Measurements from ENCODE around the gene ITGA11.

ITGA11 gene

GRCh38 chr15:68305420-68305871 lies 126.5 kb downstream of the ITGA11 start:
- no peak overlapping the region for H3K27ac ChIP-seq (ENCODE audit: low read depth in 2 of 2, low read length in 2 of 2)
- no peaks in the 10 kb centered on the region for H3K9me3 ChIP-seq (ENCODE audit: control insufficient read depth in 2 of 2, low read length in 2 of 2)
- H3K4me3 ChIP-seq (ENCODE audit: low read length in 2 of 2): no peak overlapping the region
- no peak overlapping the region for H3K9ac ChIP-seq (ENCODE audit: low read depth in 1 of 2, low read length in 2 of 2)
- H3K36me3 ChIP-seq (ENCODE audit: control insufficient read depth in 2 of 2, insufficient read depth in 2 of 2, low read length in 2 of 2): no peaks in the 10 kb centered on the region
- H3K27me3 ChIP-seq (ENCODE audit: control insufficient read depth in 2 of 2, insufficient read depth in 2 of 2, low read length in 2 of 2): no peaks in the 10 kb centered on the region
- H3K4me1 ChIP-seq (ENCODE audit: control insufficient read depth in 2 of 2, insufficient read depth in 2 of 2, low read length in 2 of 2): peaks cover 8 to 9% of the 10 kb centered on the region in 2 donors

DNA sequence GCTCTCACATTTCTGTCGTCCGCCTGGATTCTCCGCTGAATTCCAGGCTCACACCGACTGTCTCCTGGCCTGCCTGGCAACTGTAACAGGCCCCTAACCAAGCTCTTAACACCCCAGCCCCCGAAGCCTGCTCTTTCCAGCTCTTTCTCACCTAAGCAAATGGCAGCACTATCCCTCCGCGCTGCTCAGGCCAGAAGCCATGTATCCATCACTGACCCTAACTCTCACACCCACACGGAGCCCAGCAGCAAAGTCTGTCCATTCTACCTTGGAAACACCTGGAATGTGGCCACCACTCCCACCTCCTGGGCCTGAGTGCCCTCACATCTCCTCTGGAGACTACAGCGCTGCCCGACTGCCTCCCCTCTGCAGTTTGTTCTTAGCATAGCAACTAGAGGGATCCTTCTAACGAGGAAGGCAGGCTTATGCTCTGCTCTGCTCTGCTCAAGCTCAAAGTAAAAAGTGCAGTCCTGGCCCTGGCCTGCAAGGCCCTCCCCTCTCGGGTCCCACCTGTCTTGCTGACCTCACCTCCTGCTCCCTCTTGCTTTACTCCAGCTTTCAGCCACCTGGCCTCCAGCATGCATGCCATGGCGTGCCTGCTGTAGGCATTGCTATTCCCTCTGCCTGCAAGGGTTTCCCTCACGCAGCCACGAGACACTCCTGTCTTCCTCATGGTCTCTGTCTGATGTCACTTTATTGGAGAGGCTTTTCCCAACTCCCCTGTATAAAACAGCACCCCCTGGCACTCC lies 127.2 kb downstream of the ITGA11 start:
- Histone ChIP-seq H3K4me1 (ENCODE audit: control insufficient read depth in 2 of 2, insufficient read depth in 2 of 2, low read length in 2 of 2) (peaks cover 13 to 15% of the 10 kb centered on the region in 2 donors), H3K27me3 (ENCODE audit: control insufficient read depth in 2 of 2, insufficient read depth in 2 of 2, low read length in 2 of 2) (no peaks in the 10 kb centered on the region), H3K27ac (ENCODE audit: low read depth in 2 of 2, low read length in 2 of 2) (no peak overlapping the region), H3K36me3 (ENCODE audit: control insufficient read depth in 2 of 2, insufficient read depth in 2 of 2, low read length in 2 of 2) (no peaks in the 10 kb centered on the region), H3K4me3 (ENCODE audit: low read length in 2 of 2) (no peak overlapping the region), H3K9me3 (ENCODE audit: control insufficient read depth in 2 of 2, low read length in 2 of 2) (no peaks in the 10 kb centered on the region), H3K9ac (ENCODE audit: low read depth in 1 of 2, low read length in 2 of 2) (no peak overlapping the region)

DNA sequence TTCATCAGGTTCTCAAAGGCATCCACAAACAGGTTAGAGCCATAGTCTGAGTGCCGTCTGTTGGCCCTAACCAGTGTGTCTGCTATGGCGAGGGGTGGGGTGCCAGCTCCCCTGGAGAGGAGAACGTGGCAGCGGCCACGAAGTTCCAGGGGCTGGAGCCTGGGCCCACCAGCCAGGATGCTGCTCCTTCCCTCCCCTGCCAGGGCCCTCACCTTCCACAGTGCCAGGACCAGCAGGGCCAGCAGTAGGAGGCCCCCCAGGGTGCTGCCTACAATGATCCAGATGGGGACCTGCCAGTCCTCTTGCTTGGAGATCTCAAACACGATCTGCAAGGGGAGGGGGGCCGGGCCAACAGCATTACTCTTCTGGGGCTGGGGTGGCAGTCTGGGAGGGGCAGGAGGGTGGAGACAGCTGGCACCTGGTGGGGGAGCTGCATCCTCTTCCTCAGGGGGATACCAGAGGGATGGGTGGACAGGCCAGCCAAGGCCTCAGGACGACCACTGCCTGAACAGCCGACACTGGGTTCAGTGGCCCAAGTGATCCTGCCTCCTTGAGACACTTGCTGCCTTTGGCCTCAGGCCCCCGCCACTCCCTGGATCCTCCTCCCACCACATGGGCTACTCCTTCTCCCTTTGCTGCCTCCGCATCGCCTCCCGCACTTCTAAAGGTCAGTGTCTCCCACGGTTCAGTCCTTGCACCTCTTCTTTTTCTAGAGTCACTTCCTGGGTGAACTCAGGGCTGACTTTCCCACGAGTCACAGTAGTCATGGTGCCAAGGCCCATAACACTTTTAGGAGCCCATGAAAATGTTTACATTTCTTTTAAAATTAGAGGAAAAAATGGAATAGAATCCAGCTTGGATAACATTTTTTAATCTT lies 128.2 kb downstream of the ITGA11 start:
- no peak overlapping the region for H3K9ac ChIP-seq (ENCODE audit: low read depth in 1 of 2, low read length in 2 of 2)
- H3K4me3 ChIP-seq (ENCODE audit: low read length in 2 of 2): no peak overlapping the region
- no peaks in the 10 kb centered on the region for H3K27me3 ChIP-seq (ENCODE audit: control insufficient read depth in 2 of 2, insufficient read depth in 2 of 2, low read length in 2 of 2)
- no peaks in the 10 kb centered on the region for H3K36me3 ChIP-seq (ENCODE audit: control insufficient read depth in 2 of 2, insufficient read depth in 2 of 2, low read length in 2 of 2)
- H3K27ac ChIP-seq (ENCODE audit: low read depth in 2 of 2, low read length in 2 of 2): no peak overlapping the region
- peaks cover 16 to 23% of the 10 kb centered on the region in 2 donors for H3K4me1 ChIP-seq (ENCODE audit: control insufficient read depth in 2 of 2, insufficient read depth in 2 of 2, low read length in 2 of 2)
- H3K9me3 ChIP-seq (ENCODE audit: control insufficient read depth in 2 of 2, low read length in 2 of 2): no peaks in the 10 kb centered on the region

DNA sequence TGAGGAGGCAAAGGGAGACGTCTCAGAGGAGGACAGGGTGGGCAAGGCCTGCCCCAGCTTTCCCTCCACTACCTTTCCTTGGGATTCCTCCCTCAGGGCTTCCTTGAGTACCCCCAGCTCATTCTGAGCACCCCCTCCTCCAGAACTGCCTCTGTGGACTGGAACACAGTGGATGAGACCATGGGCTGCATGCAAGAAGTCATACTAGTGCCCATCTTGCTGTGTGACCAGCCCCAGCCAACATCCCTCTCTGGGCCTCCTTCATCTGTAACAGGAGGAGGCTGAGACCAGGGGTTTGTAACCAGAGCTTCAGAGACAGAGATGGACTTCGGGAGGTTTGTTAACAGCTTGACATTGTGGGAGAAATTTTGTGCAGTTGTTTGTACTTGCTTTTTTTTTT lies 128.8 kb downstream of the ITGA11 start:
- Histone ChIP-seq H3K27me3 (ENCODE audit: control insufficient read depth in 2 of 2, insufficient read depth in 2 of 2, low read length in 2 of 2) (no peaks in the 10 kb centered on the region), H3K4me1 (ENCODE audit: control insufficient read depth in 2 of 2, insufficient read depth in 2 of 2, low read length in 2 of 2) (peaks cover 16 to 25% of the 10 kb centered on the region in 2 donors), H3K4me3 (ENCODE audit: low read length in 2 of 2) (no peak overlapping the region), H3K9ac (ENCODE audit: low read depth in 1 of 2, low read length in 2 of 2) (no peak overlapping the region), H3K9me3 (ENCODE audit: control insufficient read depth in 2 of 2, low read length in 2 of 2) (no peaks in the 10 kb centered on the region), H3K36me3 (ENCODE audit: control insufficient read depth in 2 of 2, insufficient read depth in 2 of 2, low read length in 2 of 2) (no peaks in the 10 kb centered on the region), H3K27ac (ENCODE audit: low read depth in 2 of 2, low read length in 2 of 2) (no peak overlapping the region)

DNA sequence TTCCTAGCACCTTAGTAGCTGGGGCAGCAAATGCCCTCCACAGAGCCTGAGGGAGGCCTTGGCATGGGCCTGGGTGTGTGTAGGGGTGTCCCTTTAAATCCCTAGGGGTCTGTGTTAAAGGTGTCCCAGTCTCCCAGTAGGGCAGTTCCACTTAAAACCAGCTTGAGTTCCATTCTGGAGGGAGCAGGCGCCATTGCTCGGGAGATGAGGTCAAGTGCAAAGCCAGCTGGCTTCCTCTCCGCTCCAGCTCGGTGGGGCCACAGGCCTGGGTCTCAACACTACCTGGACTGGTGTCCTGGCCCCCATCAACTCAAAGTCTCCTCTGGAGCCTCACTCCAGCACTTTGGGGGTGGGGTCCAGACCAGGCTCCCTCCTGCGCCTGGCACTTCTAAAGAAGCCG lies 129.2 kb downstream of the ITGA11 start:
- no peak overlapping the region for H3K9ac ChIP-seq (ENCODE audit: low read depth in 1 of 2, low read length in 2 of 2)
- H3K4me1 ChIP-seq (ENCODE audit: control insufficient read depth in 2 of 2, insufficient read depth in 2 of 2, low read length in 2 of 2): peaks cover 16 to 25% of the 10 kb centered on the region in 2 donors
- no peak overlapping the region for H3K4me3 ChIP-seq (ENCODE audit: low read length in 2 of 2)
- no peaks in the 10 kb centered on the region for H3K27me3 ChIP-seq (ENCODE audit: control insufficient read depth in 2 of 2, insufficient read depth in 2 of 2, low read length in 2 of 2)
- no peak overlapping the region for H3K27ac ChIP-seq (ENCODE audit: low read depth in 2 of 2, low read length in 2 of 2)
- H3K9me3 ChIP-seq (ENCODE audit: control insufficient read depth in 2 of 2, low read length in 2 of 2): no peaks in the 10 kb centered on the region
- H3K36me3 ChIP-seq (ENCODE audit: control insufficient read depth in 2 of 2, insufficient read depth in 2 of 2, low read length in 2 of 2): no peaks in the 10 kb centered on the region

DNA sequence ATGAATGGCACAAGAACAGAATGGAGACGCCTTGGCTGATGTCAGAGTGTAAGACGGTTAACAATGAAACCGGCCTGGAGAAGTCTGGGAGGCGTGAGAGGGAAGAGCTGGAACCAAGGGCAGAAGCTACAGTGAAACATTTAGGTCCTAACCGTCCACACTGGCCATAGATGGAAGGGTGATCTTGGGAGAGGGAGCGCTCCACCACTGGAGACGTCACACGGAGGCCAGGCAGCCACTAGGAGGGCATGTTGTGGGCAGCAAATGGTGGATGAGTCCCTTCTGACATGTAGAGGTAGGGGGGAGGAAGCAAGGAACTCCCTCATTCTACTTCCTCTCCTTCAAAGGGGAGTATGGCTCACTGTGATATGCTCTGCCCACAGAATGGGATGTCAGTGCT lies 130.7 kb downstream of the ITGA11 start:
- H3K4me1 ChIP-seq (ENCODE audit: control insufficient read depth in 2 of 2, insufficient read depth in 2 of 2, low read length in 2 of 2): peaks cover 16 to 25% of the 10 kb centered on the region in 2 donors
- no peak overlapping the region for H3K4me3 ChIP-seq (ENCODE audit: low read length in 2 of 2)
- H3K9ac ChIP-seq (ENCODE audit: low read depth in 1 of 2, low read length in 2 of 2): no peak overlapping the region
- H3K36me3 ChIP-seq (ENCODE audit: control insufficient read depth in 2 of 2, insufficient read depth in 2 of 2, low read length in 2 of 2): no peaks in the 10 kb centered on the region
- no peak overlapping the region for H3K27ac ChIP-seq (ENCODE audit: low read depth in 2 of 2, low read length in 2 of 2)
- no peaks in the 10 kb centered on the region for H3K27me3 ChIP-seq (ENCODE audit: control insufficient read depth in 2 of 2, insufficient read depth in 2 of 2, low read length in 2 of 2)
- H3K9me3 ChIP-seq (ENCODE audit: control insufficient read depth in 2 of 2, low read length in 2 of 2): no peaks in the 10 kb centered on the region

DNA sequence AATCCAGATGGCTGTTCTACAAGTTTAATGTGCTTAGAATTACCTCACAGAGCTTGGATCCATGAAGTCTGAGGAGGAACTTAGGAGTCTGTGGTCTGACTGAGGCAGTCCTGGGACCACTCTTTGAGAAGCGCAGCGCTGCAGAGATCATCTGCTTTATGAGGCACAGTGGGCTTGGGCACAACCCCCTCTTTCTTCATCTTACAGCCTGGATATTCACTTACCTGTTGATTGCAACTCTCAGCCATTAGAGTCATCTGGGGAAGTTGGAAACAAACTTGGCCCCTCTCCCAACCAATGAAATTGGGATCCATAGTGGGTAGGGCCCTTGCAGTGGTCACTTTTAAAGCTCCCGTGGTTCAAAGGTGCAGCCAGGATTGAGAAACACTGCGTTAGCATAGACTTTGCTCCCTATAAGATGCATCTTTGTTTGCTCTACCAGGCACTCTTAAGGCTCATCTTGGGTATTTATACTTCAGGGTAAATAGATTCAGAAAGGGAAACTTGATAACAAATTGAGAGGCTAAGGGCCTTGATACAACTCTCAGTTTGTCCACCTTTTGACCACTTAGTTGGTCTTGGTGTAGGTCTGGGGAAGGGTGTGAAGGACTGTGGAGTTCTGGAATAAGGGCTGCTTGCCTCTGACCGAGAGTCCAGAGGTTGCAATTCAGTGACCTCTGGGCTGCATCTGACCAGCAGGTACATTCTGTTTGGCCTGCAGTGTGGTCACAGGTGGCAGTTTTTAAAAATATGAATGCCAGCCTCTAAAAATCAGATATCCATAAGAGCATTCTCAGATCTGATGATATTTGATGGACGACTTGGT lies 131.6 kb downstream of the ITGA11 start:
- Histone ChIP-seq H3K36me3 (ENCODE audit: control insufficient read depth in 2 of 2, insufficient read depth in 2 of 2, low read length in 2 of 2) (no peaks in the 10 kb centered on the region), H3K4me1 (ENCODE audit: control insufficient read depth in 2 of 2, insufficient read depth in 2 of 2, low read length in 2 of 2) (peaks cover 16 to 25% of the 10 kb centered on the region in 2 donors), H3K9me3 (ENCODE audit: control insufficient read depth in 2 of 2, low read length in 2 of 2) (no peaks in the 10 kb centered on the region), H3K9ac (ENCODE audit: low read depth in 1 of 2, low read length in 2 of 2) (no peak overlapping the region), H3K27ac (ENCODE audit: low read depth in 2 of 2, low read length in 2 of 2) (peak overlapping the region; percentile 44 to 53), H3K4me3 (ENCODE audit: low read length in 2 of 2) (no peak overlapping the region), H3K27me3 (ENCODE audit: control insufficient read depth in 2 of 2, insufficient read depth in 2 of 2, low read length in 2 of 2) (no peaks in the 10 kb centered on the region)

DNA sequence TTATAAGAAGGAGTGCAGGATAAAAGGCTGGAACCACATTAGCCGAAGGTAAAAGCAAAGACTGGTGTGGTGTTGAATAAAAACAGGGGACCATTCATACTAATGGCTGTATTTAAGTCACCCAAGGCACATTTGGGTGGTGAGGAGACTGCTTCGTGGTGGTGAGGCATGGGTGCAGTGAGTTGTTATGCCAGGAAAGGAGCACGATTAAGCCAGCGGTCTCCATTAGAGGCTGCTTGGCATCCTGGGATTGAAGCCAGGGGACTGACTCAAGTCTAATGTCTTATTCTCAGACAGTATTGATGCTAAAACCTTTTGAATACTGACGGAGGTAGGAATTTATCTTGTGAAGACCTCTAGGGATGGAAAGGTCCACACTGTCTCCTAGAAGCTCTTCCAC lies 132.5 kb downstream of the ITGA11 start:
- Histone ChIP-seq H3K4me3 (ENCODE audit: low read length in 2 of 2) (peak overlapping the region in 1 of 2 donors; percentile 61), H3K4me1 (ENCODE audit: control insufficient read depth in 2 of 2, insufficient read depth in 2 of 2, low read length in 2 of 2) (peaks cover 16 to 25% of the 10 kb centered on the region in 2 donors), H3K9me3 (ENCODE audit: control insufficient read depth in 2 of 2, low read length in 2 of 2) (no peaks in the 10 kb centered on the region), H3K9ac (ENCODE audit: low read depth in 1 of 2, low read length in 2 of 2) (peak overlapping the region in 1 of 2 donors; percentile 1), H3K27ac (ENCODE audit: low read depth in 2 of 2, low read length in 2 of 2) (peak overlapping the region; percentile 29 to 52), H3K27me3 (ENCODE audit: control insufficient read depth in 2 of 2, insufficient read depth in 2 of 2, low read length in 2 of 2) (no peaks in the 10 kb centered on the region), H3K36me3 (ENCODE audit: control insufficient read depth in 2 of 2, insufficient read depth in 2 of 2, low read length in 2 of 2) (no peaks in the 10 kb centered on the region)

GRCh38 chr15:68298882-68299381 lies 133.0 kb downstream of the ITGA11 start:
- Histone ChIP-seq H3K27ac (ENCODE audit: low read depth in 2 of 2, low read length in 2 of 2) (peak overlapping the region; percentile 40 to 58), H3K4me1 (ENCODE audit: control insufficient read depth in 2 of 2, insufficient read depth in 2 of 2, low read length in 2 of 2) (peaks cover 16 to 25% of the 10 kb centered on the region in 2 donors), H3K36me3 (ENCODE audit: control insufficient read depth in 2 of 2, insufficient read depth in 2 of 2, low read length in 2 of 2) (no peaks in the 10 kb centered on the region), H3K27me3 (ENCODE audit: control insufficient read depth in 2 of 2, insufficient read depth in 2 of 2, low read length in 2 of 2) (no peaks in the 10 kb centered on the region), H3K4me3 (ENCODE audit: low read length in 2 of 2) (peak overlapping the region; percentile 49 to 61), H3K9me3 (ENCODE audit: control insufficient read depth in 2 of 2, low read length in 2 of 2) (no peaks in the 10 kb centered on the region), H3K9ac (ENCODE audit: low read depth in 1 of 2, low read length in 2 of 2) (peak overlapping the region in 1 of 2 donors; percentile 15)

Measured in mucosa of rectum (tissue), 2 donors.